ENCODE data around the gene PDE11A. TPM values are rescaled to one million over a fixed set of nuclear protein-coding genes. Genes with fewer than 3 reads are reported as not detected.

PDE11A gene
- polyA plus RNA-seq, 1 donor, result 1.5 TPM

GRCh38 chr2:177703159-177703558, 369.4 kb downstream of the PDE11A start:
- Histone ChIP-seq H3K27me3 (ENCODE audit: control insufficient read depth, insufficient read depth, low read length) (no peaks in the 10 kb centered on the region), H3K27ac (ENCODE audit: low read length) (no peak overlapping the region), H3K9me3 (ENCODE audit: control insufficient read depth, low read depth, low read length) (no peaks in the 10 kb centered on the region), H3K36me3 (ENCODE audit: control insufficient read depth, insufficient read depth, low read length) (no peaks in the 10 kb centered on the region), H3K4me1 (ENCODE audit: control insufficient read depth, insufficient read depth, low read length) (no peaks in the 10 kb centered on the region), H3K4me3 (ENCODE audit: low read length) (no peak overlapping the region)
- DNase-seq, result no peak
- WGBS (ENCODE audit: insufficient coverage, low lambda C conversion rate), result no CpG with 5 or more reads among the region's 1 CpG

- no peaks in the 10 kb centered on the region for H3K27me3 ChIP-seq (ENCODE audit: control insufficient read depth, insufficient read depth, low read length)
- H3K9me3 ChIP-seq (ENCODE audit: control insufficient read depth, low read depth, low read length), result no peaks in the 10 kb centered on the region
- no peak overlapping the region for H3K27ac ChIP-seq (ENCODE audit: low read length)
- no peak for DNase-seq
- no CpG with 5 or more reads among the region's 3 CpGs for WGBS (ENCODE audit: insufficient coverage, low lambda C conversion rate)
- no peaks in the 10 kb centered on the region for H3K36me3 ChIP-seq (ENCODE audit: control insufficient read depth, insufficient read depth, low read length)
- no peak overlapping the region for H3K4me3 ChIP-seq (ENCODE audit: low read length)
- H3K4me1 ChIP-seq (ENCODE audit: control insufficient read depth, insufficient read depth, low read length), result no peaks in the 10 kb centered on the region
Observed at GRCh38 chr2:177698281-177698680, 374.3 kb downstream of the PDE11A start.

DNA sequence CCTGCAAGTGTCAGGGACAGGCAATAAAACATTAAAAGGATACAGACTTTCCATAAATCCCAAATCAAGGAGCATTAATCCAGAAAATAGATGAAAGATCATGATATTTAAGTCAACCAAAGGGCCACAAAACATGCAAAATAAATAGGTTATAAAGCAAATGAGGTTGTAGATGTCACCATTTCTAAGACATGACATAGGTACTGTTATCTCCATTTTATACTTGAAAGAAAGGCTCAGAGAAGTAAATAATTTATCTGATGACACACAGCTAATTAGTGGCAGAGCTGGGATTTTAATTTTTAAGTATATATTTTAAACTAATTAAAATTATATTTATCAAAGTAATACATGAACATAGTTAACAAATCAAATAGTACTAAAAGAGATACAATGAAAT, 378.2 kb downstream of the PDE11A start:
- H3K27me3 ChIP-seq (ENCODE audit: control insufficient read depth, insufficient read depth, low read length), result no peaks in the 10 kb centered on the region
- H3K9me3 ChIP-seq (ENCODE audit: control insufficient read depth, low read depth, low read length), result no peaks in the 10 kb centered on the region
- H3K4me3 ChIP-seq (ENCODE audit: low read length), result no peak overlapping the region
- DNase-seq, result no peak
- H3K4me1 ChIP-seq (ENCODE audit: control insufficient read depth, insufficient read depth, low read length), result peaks cover 13% of the 10 kb centered on the region
- H3K36me3 ChIP-seq (ENCODE audit: control insufficient read depth, insufficient read depth, low read length), result no peaks in the 10 kb centered on the region
- no peak overlapping the region for H3K27ac ChIP-seq (ENCODE audit: low read length)

DNA sequence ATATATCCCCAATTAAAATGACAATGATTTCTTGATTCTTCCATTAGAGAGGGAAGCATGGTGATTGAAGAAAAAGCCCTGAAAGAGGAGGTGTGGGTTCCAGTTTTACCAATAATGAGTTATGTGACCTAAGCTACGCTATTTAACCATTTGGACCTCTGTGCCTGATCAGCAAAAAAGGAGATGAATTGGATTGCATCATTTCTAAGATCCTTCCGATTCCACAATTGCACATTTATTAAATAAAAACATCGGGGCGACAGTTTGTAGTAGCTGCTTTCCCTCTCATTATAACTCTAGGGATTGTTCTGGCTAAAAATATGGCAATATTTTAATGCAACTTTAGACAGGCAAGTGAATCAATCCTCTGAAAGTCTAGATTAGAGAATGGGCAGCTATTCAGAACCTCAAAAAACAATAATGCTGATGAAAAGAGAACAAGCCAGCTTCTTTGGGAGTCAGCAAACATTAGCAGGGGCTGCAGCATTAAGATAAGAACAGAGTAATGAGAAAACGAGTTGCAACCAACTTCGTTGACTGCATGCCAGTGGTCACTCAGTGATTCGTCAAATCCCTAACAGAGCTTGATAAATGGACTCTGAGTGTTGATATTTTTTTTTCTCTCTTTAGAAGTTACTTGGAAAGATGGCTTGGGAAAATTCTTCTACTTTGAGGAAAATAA, 378.8 kb downstream of the PDE11A start:
- H3K4me1 ChIP-seq (ENCODE audit: control insufficient read depth, insufficient read depth, low read length), result peaks cover 13% of the 10 kb centered on the region
- DNase-seq, result no peak
- H3K27ac ChIP-seq (ENCODE audit: low read length), result no peak overlapping the region
- H3K27me3 ChIP-seq (ENCODE audit: control insufficient read depth, insufficient read depth, low read length), result no peaks in the 10 kb centered on the region
- H3K9me3 ChIP-seq (ENCODE audit: control insufficient read depth, low read depth, low read length), result no peaks in the 10 kb centered on the region
- H3K4me3 ChIP-seq (ENCODE audit: low read length), result no peak overlapping the region
- no peaks in the 10 kb centered on the region for H3K36me3 ChIP-seq (ENCODE audit: control insufficient read depth, insufficient read depth, low read length)
- 100% methylated on average over 2 of the region's 7 CpGs for WGBS (ENCODE audit: insufficient coverage, low lambda C conversion rate)

GRCh38 chr2:177692783-177693269, 379.8 kb downstream of the PDE11A start:
- Histone ChIP-seq H3K27me3 (ENCODE audit: control insufficient read depth, insufficient read depth, low read length) (no peaks in the 10 kb centered on the region), H3K27ac (ENCODE audit: low read length) (no peak overlapping the region), H3K9me3 (ENCODE audit: control insufficient read depth, low read depth, low read length) (no peaks in the 10 kb centered on the region), H3K36me3 (ENCODE audit: control insufficient read depth, insufficient read depth, low read length) (no peaks in the 10 kb centered on the region), H3K4me3 (ENCODE audit: low read length) (no peak overlapping the region), H3K4me1 (ENCODE audit: control insufficient read depth, insufficient read depth, low read length) (peaks cover 13% of the 10 kb centered on the region)
- WGBS (ENCODE audit: insufficient coverage, low lambda C conversion rate), result no CpG with 5 or more reads among the region's 4 CpGs
- DNase-seq, result no peak

- Histone ChIP-seq H3K4me3 (ENCODE audit: low read length) (no peak overlapping the region), H3K36me3 (ENCODE audit: control insufficient read depth, insufficient read depth, low read length) (no peaks in the 10 kb centered on the region), H3K4me1 (ENCODE audit: control insufficient read depth, insufficient read depth, low read length) (peaks cover 13% of the 10 kb centered on the region), H3K27me3 (ENCODE audit: control insufficient read depth, insufficient read depth, low read length) (no peaks in the 10 kb centered on the region), H3K27ac (ENCODE audit: low read length) (no peak overlapping the region), H3K9me3 (ENCODE audit: control insufficient read depth, low read depth, low read length) (no peaks in the 10 kb centered on the region)
- WGBS (ENCODE audit: insufficient coverage, low lambda C conversion rate), result no CpG with 5 or more reads among the region's 2 CpGs
- DNase-seq, result peak in 1 of 2 donors; percentile 47
Observed at GRCh38 chr2:177692042-177692782, 380.4 kb downstream of the PDE11A start.

- Histone ChIP-seq H3K4me3 (ENCODE audit: low read length) (no peak overlapping the region), H3K27me3 (ENCODE audit: control insufficient read depth, insufficient read depth, low read length) (no peaks in the 10 kb centered on the region), H3K4me1 (ENCODE audit: control insufficient read depth, insufficient read depth, low read length) (peaks cover 13% of the 10 kb centered on the region), H3K9me3 (ENCODE audit: control insufficient read depth, low read depth, low read length) (no peaks in the 10 kb centered on the region), H3K36me3 (ENCODE audit: control insufficient read depth, insufficient read depth, low read length) (no peaks in the 10 kb centered on the region), H3K27ac (ENCODE audit: low read length) (no peak overlapping the region)
- no peak for DNase-seq
- WGBS (ENCODE audit: insufficient coverage, low lambda C conversion rate), result no CpG with 5 or more reads among the region's 1 CpG
Observed at GRCh38 chr2:177691177-177691576, 381.4 kb downstream of the PDE11A start.

DNA sequence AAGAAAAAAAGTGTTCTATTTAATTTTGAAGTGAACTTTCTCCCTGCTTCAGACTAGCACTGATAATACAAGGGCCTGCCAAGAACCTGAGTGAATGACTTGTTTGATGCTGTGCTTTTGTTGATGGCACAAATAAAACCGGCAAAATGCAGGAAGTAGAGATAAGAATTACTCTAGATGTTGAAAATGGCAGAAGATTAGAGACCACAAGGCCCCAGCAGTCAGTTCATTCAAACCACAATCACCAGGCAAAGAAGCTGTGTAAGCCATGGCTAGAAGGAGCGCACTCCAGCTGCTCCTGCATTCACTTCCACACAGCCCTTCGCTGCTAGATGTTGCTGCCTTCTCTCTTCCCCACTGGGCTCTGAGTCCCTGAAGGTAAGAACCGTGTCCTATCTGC, 383.0 kb downstream of the PDE11A start:
- no peaks in the 10 kb centered on the region for H3K36me3 ChIP-seq (ENCODE audit: control insufficient read depth, insufficient read depth, low read length)
- H3K27ac ChIP-seq (ENCODE audit: low read length), result no peak overlapping the region
- H3K4me1 ChIP-seq (ENCODE audit: control insufficient read depth, insufficient read depth, low read length), result peaks cover 13% of the 10 kb centered on the region
- no CpG with 5 or more reads among the region's 4 CpGs for WGBS (ENCODE audit: insufficient coverage, low lambda C conversion rate)
- H3K4me3 ChIP-seq (ENCODE audit: low read length), result no peak overlapping the region
- no peaks in the 10 kb centered on the region for H3K9me3 ChIP-seq (ENCODE audit: control insufficient read depth, low read depth, low read length)
- no peaks in the 10 kb centered on the region for H3K27me3 ChIP-seq (ENCODE audit: control insufficient read depth, insufficient read depth, low read length)
- peak in 1 of 2 donors; percentile 14 for DNase-seq

- Histone ChIP-seq H3K4me3 (ENCODE audit: low read length) (no peak overlapping the region), H3K9me3 (ENCODE audit: control insufficient read depth, low read depth, low read length) (no peaks in the 10 kb centered on the region), H3K4me1 (ENCODE audit: control insufficient read depth, insufficient read depth, low read length) (peaks cover 13% of the 10 kb centered on the region), H3K27ac (ENCODE audit: low read length) (no peak overlapping the region), H3K36me3 (ENCODE audit: control insufficient read depth, insufficient read depth, low read length) (no peaks in the 10 kb centered on the region), H3K27me3 (ENCODE audit: control insufficient read depth, insufficient read depth, low read length) (no peaks in the 10 kb centered on the region)
- no CpG with 5 or more reads among the region's 5 CpGs for WGBS (ENCODE audit: insufficient coverage, low lambda C conversion rate)
- DNase-seq, result no peak
Observed at GRCh38 chr2:177688844-177689243, 383.7 kb downstream of the PDE11A start.

DNA sequence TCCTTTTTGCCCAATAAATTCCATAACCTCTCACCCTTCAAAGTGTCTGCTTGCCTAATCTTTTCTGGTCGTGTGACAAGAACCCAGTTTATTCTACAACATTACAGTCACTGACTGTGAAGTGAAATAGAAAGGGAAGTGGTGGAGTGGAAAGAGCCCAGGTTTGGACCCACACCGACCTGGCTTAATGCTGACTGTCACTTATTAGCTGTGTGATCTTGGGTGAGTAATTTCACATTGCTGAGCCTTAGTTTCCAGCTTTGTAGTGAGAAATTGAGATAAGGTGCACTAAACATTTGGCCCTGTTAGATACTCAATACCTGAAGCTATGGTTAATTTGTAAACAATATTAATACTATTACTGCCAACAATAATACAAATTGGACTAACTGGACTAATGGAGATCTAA, 388.9 kb downstream of the PDE11A start:
- no peaks in the 10 kb centered on the region for H3K9me3 ChIP-seq (ENCODE audit: control insufficient read depth, low read depth, low read length)
- peaks cover 2% of the 10 kb centered on the region for H3K4me1 ChIP-seq (ENCODE audit: control insufficient read depth, insufficient read depth, low read length)
- H3K27me3 ChIP-seq (ENCODE audit: control insufficient read depth, insufficient read depth, low read length), result no peaks in the 10 kb centered on the region
- H3K4me3 ChIP-seq (ENCODE audit: low read length), result no peak overlapping the region
- DNase-seq, result no peak
- no CpG with 5 or more reads among the region's 2 CpGs for WGBS (ENCODE audit: insufficient coverage, low lambda C conversion rate)
- no peaks in the 10 kb centered on the region for H3K36me3 ChIP-seq (ENCODE audit: control insufficient read depth, insufficient read depth, low read length)
- H3K27ac ChIP-seq (ENCODE audit: low read length), result no peak overlapping the region

All from large intestine (tissue), 3 donors.